Measurements from ENCODE around the gene ZXDC. TPM values are rescaled to one million over a fixed set of nuclear protein-coding genes. Genes with fewer than 3 reads are reported as not detected.

The ZXDC gene
- polyA plus RNA-seq, 1 donor (not counting 4 experiments of a cell fraction or from before 2014, with no cell fraction given): 10.7 TPM

GRCh38 chr3:126424039-126424717 is 51.5 kb downstream of the ZXDC start:
- Histone ChIP-seq H4K20me1 (ENCODE audit: control insufficient read depth, extremely low read depth, insufficient read depth, low read length) (no peaks in the 10 kb centered on the region), H3K9me3 (ENCODE audit: control insufficient read depth, low read depth, low read length) (peaks cover 3% of the 10 kb centered on the region), H2AFZ (ENCODE audit: control insufficient read depth, low read length) (no peak overlapping the region), H3K4me1 (ENCODE audit: control insufficient read depth, extremely low read depth, insufficient read depth, low read length) (no peaks in the 10 kb centered on the region), H3K9ac (ENCODE audit: control insufficient read depth, extremely low read depth, insufficient read depth, low read length) (no peak overlapping the region), H3K27ac (ENCODE audit: control insufficient read depth, insufficient read depth, low read length) (no peak overlapping the region), H3K36me3 (ENCODE audit: control insufficient read depth in 2 of 2, extremely low read depth in 1 of 2, insufficient read depth in 2 of 2, low read length in 2 of 2) (no peaks in the 10 kb centered on the region), H3K4me3 (ENCODE audit: control insufficient read depth in 2 of 3, extremely low read depth in 1 of 3, insufficient read depth in 2 of 3, low read depth in 1 of 3, low read length in 3 of 3) (no peak overlapping the region), H3K9me1 (ENCODE audit: control insufficient read depth, extremely low read depth, insufficient read depth, low read length) (no peaks in the 10 kb centered on the region), H3K4me2 (ENCODE audit: control insufficient read depth, extremely low read depth, insufficient read depth, low read depth, low read length) (no peak overlapping the region), H3K79me2 (ENCODE audit: control insufficient read depth, insufficient read depth, low read length) (no peaks in the 10 kb centered on the region), H3K27me3 (ENCODE audit: control insufficient read depth, extremely low read depth, insufficient read depth, low read length) (peaks cover 5% of the 10 kb centered on the region)
- TF ChIP-seq EZH2 (IDR thresholded peaks at IDR 0.05; ENCODE audit: low read length): no peak
- TF ChIP-seq CTCF (optimal IDR thresholded peaks at IDR 0.05 in 1 of 3, IDR thresholded peaks at IDR 0.05 in 1 of 3, conservative IDR thresholded peaks at IDR 0.05 in 1 of 3; ENCODE audit: extremely low read depth in 1 of 3, insufficient read depth in 2 of 3, low read length in 3 of 3): no peak
- dilution Hi-C loops (cut with MboI; ENCODE audit: extremely low pct_ligation_motif_present, low sequenced_read_pairs): no loop called here
- FAIRE-seq: no peak
- no peak for DNase-seq (ENCODE audit: low read depth, low spot score)

GRCh38 chr3:126423191-126424038 is 52.3 kb downstream of the ZXDC start:
- Histone ChIP-seq H3K9ac (ENCODE audit: control insufficient read depth, extremely low read depth, insufficient read depth, low read length) (no peak overlapping the region), H3K79me2 (ENCODE audit: control insufficient read depth, insufficient read depth, low read length) (no peaks in the 10 kb centered on the region), H4K20me1 (ENCODE audit: control insufficient read depth, extremely low read depth, insufficient read depth, low read length) (no peaks in the 10 kb centered on the region), H3K36me3 (ENCODE audit: control insufficient read depth in 2 of 2, extremely low read depth in 1 of 2, insufficient read depth in 2 of 2, low read length in 2 of 2) (no peaks in the 10 kb centered on the region), H3K9me1 (ENCODE audit: control insufficient read depth, extremely low read depth, insufficient read depth, low read length) (no peaks in the 10 kb centered on the region), H3K4me2 (ENCODE audit: control insufficient read depth, extremely low read depth, insufficient read depth, low read depth, low read length) (no peak overlapping the region), H3K4me1 (ENCODE audit: control insufficient read depth, extremely low read depth, insufficient read depth, low read length) (no peaks in the 10 kb centered on the region), H3K27me3 (ENCODE audit: control insufficient read depth, extremely low read depth, insufficient read depth, low read length) (peaks cover 6% of the 10 kb centered on the region), H3K9me3 (ENCODE audit: control insufficient read depth, low read depth, low read length) (peaks cover 3% of the 10 kb centered on the region), H2AFZ (ENCODE audit: control insufficient read depth, low read length) (no peak overlapping the region), H3K4me3 (ENCODE audit: control insufficient read depth in 2 of 3, extremely low read depth in 1 of 3, insufficient read depth in 2 of 3, low read depth in 1 of 3, low read length in 3 of 3) (no peak overlapping the region), H3K27ac (ENCODE audit: control insufficient read depth, insufficient read depth, low read length) (no peak overlapping the region)
- FAIRE-seq (no peak), DNase-seq (ENCODE audit: low read depth, low spot score) (no peak)
- TF ChIP-seq EZH2 (IDR thresholded peaks at IDR 0.05; ENCODE audit: low read length) (no peak), CTCF (optimal IDR thresholded peaks at IDR 0.05 in 1 of 3, IDR thresholded peaks at IDR 0.05 in 1 of 3, conservative IDR thresholded peaks at IDR 0.05 in 1 of 3; ENCODE audit: extremely low read depth in 1 of 3, insufficient read depth in 2 of 3, low read length in 3 of 3) (no peak)
- dilution Hi-C loops (cut with MboI; ENCODE audit: extremely low pct_ligation_motif_present, low sequenced_read_pairs): no loop called here

Measured in keratinocyte (primary cell).